Keratinocyte (primary cell): Measurements from ENCODE around the gene ETF1. TPM values are rescaled to one million over a fixed set of nuclear protein-coding genes. Genes with fewer than 3 reads are reported as not detected.

Source experiments
- DNase-seq: peaks from one replicate; pipeline ENCODE4 v3.0.0-alpha.2; 2011; ENCODE audit warnings: low read depth, missing footprints, low spot score
- FAIRE-seq: peaks from 2 replicates; lab custom pipeline; 2011; peaks lifted over from hg19 to GRCh38; lab: Jason Lieb, UNC
- H2AFZ ChIP-seq: 2 replicates; pipeline ENCODE4 v1.6.0; 2012; ENCODE audit warnings: low read length, control low read depth, inconsistent platforms; ENCODE audit not compliant: control insufficient read depth
- H3K27ac ChIP-seq: 2 replicates; pipeline ENCODE4 v1.5.1; 2011; ENCODE audit warnings: low read length; ENCODE audit not compliant: control insufficient read depth, insufficient read depth
- H3K27me3 ChIP-seq: 3 replicates; pipeline ENCODE4 v1.6.0; 2011; ENCODE audit warnings: low read length; ENCODE audit not compliant: control insufficient read depth, insufficient read depth; ENCODE audit errors: extremely low read depth
- H3K36me3 ChIP-seq, 2 experiments: 2 replicates in 1 of 2; 3 replicates in 1 of 2; pipeline ENCODE4 v1.5.1; 2011; ENCODE audit warnings: low read length in 2 of 2, mild to moderate bottlenecking in 1 of 2; ENCODE audit not compliant: control insufficient read depth in 2 of 2, insufficient read depth in 2 of 2; ENCODE audit errors: extremely low read depth in 1 of 2
- H3K4me1 ChIP-seq: 3 replicates; pipeline ENCODE4 v1.5.1; 2011; ENCODE audit warnings: low read length; ENCODE audit not compliant: control insufficient read depth, insufficient read depth; ENCODE audit errors: extremely low read depth
- H3K4me2 ChIP-seq: 3 replicates; pipeline ENCODE4 v1.6.0; 2011; ENCODE audit warnings: low read depth, low read length; ENCODE audit not compliant: control insufficient read depth, insufficient read depth; ENCODE audit errors: extremely low read depth
- H3K4me3 ChIP-seq, 3 experiments: fragments of 200-600 bp in 1 of 3; sonication (generic) in 1 of 3; 2 replicates in 2 of 3; 3 replicates in 1 of 3; pipeline ENCODE4 v1.5.1; 2011 to 2016; ENCODE audit warnings: low read length in 3 of 3, mild to moderate bottlenecking in 3 of 3, control low read depth in 2 of 3, inconsistent platforms in 1 of 3, low read depth in 1 of 3, mixed read lengths in 1 of 3, mixed run types in 1 of 3, moderate library complexity in 1 of 3; ENCODE audit not compliant: control insufficient read depth in 2 of 3, insufficient read depth in 2 of 3; ENCODE audit errors: extremely low read depth in 1 of 3
- H3K79me2 ChIP-seq: 2 replicates; pipeline ENCODE4 v1.6.0; 2012; ENCODE audit warnings: low read length; ENCODE audit not compliant: control insufficient read depth, insufficient read depth
- H3K9ac ChIP-seq: 3 replicates; pipeline ENCODE4 v1.6.0; 2011; ENCODE audit warnings: low read length; ENCODE audit not compliant: control insufficient read depth, insufficient read depth; ENCODE audit errors: extremely low read depth
- H3K9me1 ChIP-seq: 3 replicates; pipeline ENCODE4 v1.6.0; 2011; ENCODE audit warnings: low read length; ENCODE audit not compliant: control insufficient read depth, insufficient read depth; ENCODE audit errors: extremely low read depth
- H3K9me3 ChIP-seq: 2 replicates; pipeline ENCODE4 v1.5.1; 2012; ENCODE audit warnings: low read depth, low read length; ENCODE audit not compliant: control insufficient read depth
- H4K20me1 ChIP-seq: 3 replicates; pipeline ENCODE4 v1.6.0; 2011; ENCODE audit warnings: low read length; ENCODE audit not compliant: control insufficient read depth, insufficient read depth; ENCODE audit errors: extremely low read depth
- CTCF ChIP-seq, 3 experiments: IDR thresholded peaks in 1 of 3; conservative IDR thresholded peaks in 1 of 3; optimal IDR thresholded peaks in 1 of 3; 2 replicates in 2 of 3; 3 replicates in 1 of 3; pipeline versions ENCODE3 to v1.5.1; 2011; ENCODE audit warnings: low read length in 3 of 3, mild to moderate bottlenecking in 3 of 3, moderate library complexity in 2 of 3, control low read depth in 1 of 3, inconsistent platforms in 1 of 3; ENCODE audit not compliant: insufficient read depth in 2 of 3; ENCODE audit errors: extremely low read depth in 1 of 3
- EZH2 ChIP-seq: IDR thresholded peaks from one replicate; pipeline ENCODE4 v1.6.1; 2012; ENCODE audit warnings: inconsistent platforms, mild to moderate bottlenecking, low read length, moderate library complexity
- dilution Hi-C: fragments of 300-500 bp; cut with MboI; formaldehyde crosslinking; loops from one replicate; pipeline ENCODE4 v1.7.0; 2020; ENCODE audit warnings: low sequenced_read_pairs; ENCODE audit not compliant: extremely low pct_ligation_motif_present
- polyA plus RNA-seq, 5 experiments: library from polyadenylated mRNA; depleted of rRNA in 3 of 5; stranded (reverse) in 3 of 5; stranded (forward) in 1 of 5; unstranded in 1 of 5; fragments of >200 nt; gene quantifications; 1 replicate in 1 of 5; 2 replicates in 3 of 5; 3 replicates in 1 of 5; pipeline versions ENCODE4 v1.2.1 to v1.2.3, GENCODE V29; 2011 to 2012; ENCODE audit warnings: missing spikeins in 2 of 5, low read depth in 1 of 5, low replicate concordance in 1 of 5

Gene ETF1
- polyA plus RNA-seq, 1 donor (not counting 4 experiments of a cell fraction or from before 2014, with no cell fraction given), result 137 TPM

- TF ChIP-seq EZH2, result no peak
- TF ChIP-seq CTCF (optimal IDR thresholded peaks at IDR 0.05 in 1 of 3, IDR thresholded peaks at IDR 0.05 in 1 of 3, conservative IDR thresholded peaks at IDR 0.05 in 1 of 3; ENCODE audit: extremely low read depth in 1 of 3, insufficient read depth in 2 of 3, low read length in 3 of 3), result no peak
- Histone ChIP-seq H3K27ac (no peak overlapping the region), H3K27me3 (no peaks in the 10 kb centered on the region), H4K20me1 (peaks cover 16% of the 10 kb centered on the region), H3K4me1 (peaks cover 25% of the 10 kb centered on the region), H3K36me3 (peaks cover 11 to 20% of the 10 kb centered on the region in 2 experiments), H3K4me2 (peak overlapping the region; percentile 83), H3K4me3 (peak overlapping the region; percentile 75 to 92 (median 75)), H3K9me3 (no peaks in the 10 kb centered on the region), H3K9me1 (no peaks in the 10 kb centered on the region), H3K9ac (peak overlapping the region; percentile 91), H2AFZ (no peak overlapping the region), H3K79me2 (peaks cover 12% of the 10 kb centered on the region)
- DNase-seq (no peak), FAIRE-seq (no peak)
- dilution Hi-C loops, result no loop called here
Measured at GRCh38 chr5:138466900-138467710, 75.9 kb downstream of the ETF1 start.

- no peak for FAIRE-seq
- peak overlapping the region; percentile 91 for H3K9ac ChIP-seq
- DNase-seq, result no peak
- H4K20me1 ChIP-seq, result peaks cover 16% of the 10 kb centered on the region
- dilution Hi-C loops, result no loop called here
- H3K4me2 ChIP-seq, result peak overlapping the region; percentile 83
- H3K4me1 ChIP-seq, result peaks cover 28% of the 10 kb centered on the region
- no peaks in the 10 kb centered on the region for H3K9me3 ChIP-seq
- H3K4me3 ChIP-seq, result peak overlapping the region; percentile 75 to 92 (median 75)
- no peak for TF ChIP-seq CTCF (optimal IDR thresholded peaks at IDR 0.05 in 1 of 3, IDR thresholded peaks at IDR 0.05 in 1 of 3, conservative IDR thresholded peaks at IDR 0.05 in 1 of 3; ENCODE audit: extremely low read depth in 1 of 3, insufficient read depth in 2 of 3, low read length in 3 of 3)
- TF ChIP-seq EZH2, result no peak
- no peaks in the 10 kb centered on the region for H3K27me3 ChIP-seq
- no peak overlapping the region for H2AFZ ChIP-seq
- H3K36me3 ChIP-seq, result peaks cover 11 to 20% of the 10 kb centered on the region in 2 experiments
- peaks cover 12% of the 10 kb centered on the region for H3K79me2 ChIP-seq
- no peak overlapping the region for H3K27ac ChIP-seq
- no peaks in the 10 kb centered on the region for H3K9me1 ChIP-seq
Measured at GRCh38 chr5:138466125-138466899, 76.7 kb downstream of the ETF1 start.
